ENCODE data around the gene RUNX1.

GRCh38 chr21:35052801-35053200, 3.7 kb upstream of the RUNX1 start:
- TF ChIP-seq SREBF2 (IDR thresholded peaks at IDR 0.05; ENCODE audit: low read length) (no peak), MAX (IDR thresholded peaks at IDR 0.05; ENCODE audit: low read depth, low read length) (no peak), CTCF (IDR thresholded peaks at IDR 0.05 in 2 of 3, conservative IDR thresholded peaks at IDR 0.05 in 1 of 3; ENCODE audit: control insufficient read depth in 2 of 3, extremely low read depth in 1 of 3, insufficient read depth in 1 of 3, low read depth in 3 of 3, low read length in 3 of 3) (no peak), GABPA (IDR thresholded peaks at IDR 0.05; ENCODE audit: low read depth) (no peak), ZNF622 (IDR thresholded peaks at IDR 0.05) (no peak), EP300 (IDR thresholded peaks at IDR 0.05; ENCODE audit: borderline replicate concordance in 1 of 2, control insufficient read depth in 1 of 2, low read depth in 2 of 2, low read length in 2 of 2) (no peak), RBBP5 (conservative IDR thresholded peaks at IDR 0.05) (no peak), ZBTB40 (IDR thresholded peaks at IDR 0.05; ENCODE audit: borderline replicate concordance) (no peak), BMI1 (IDR thresholded peaks at IDR 0.05; ENCODE audit: borderline replicate concordance) (no peak), CHD2 (IDR thresholded peaks at IDR 0.05; ENCODE audit: borderline replicate concordance, low read depth, low read length) (no peak), POLR2A (IDR thresholded peaks at IDR 0.05; ENCODE audit: low read depth, low read length) (no peak), BCL11A (IDR thresholded peaks at IDR 0.05; ENCODE audit: low read depth, low read length) (no peak)

All from GM12878 (cell line).